Activated T-cell treated with anti-CD3 and anti-CD28 coated beads for 48 hours (primary cell): ENCODE results near the gene SH2D2A.
A peak's percentile ranks its signal among the peaks of the same experiment; 100 is the strongest.
"Not testable (repeated sequence)": the region's sequence is repeated elsewhere in the genome, so short reads cannot be mapped to it uniquely, and the experiment has no call there.

Experiments
- DNase-seq: peaks from one replicate; pipeline ENCODE4 v3.0.0-alpha.2; 2020; ENCODE audit warnings: low read depth

Gene SH2D2A

DNA sequence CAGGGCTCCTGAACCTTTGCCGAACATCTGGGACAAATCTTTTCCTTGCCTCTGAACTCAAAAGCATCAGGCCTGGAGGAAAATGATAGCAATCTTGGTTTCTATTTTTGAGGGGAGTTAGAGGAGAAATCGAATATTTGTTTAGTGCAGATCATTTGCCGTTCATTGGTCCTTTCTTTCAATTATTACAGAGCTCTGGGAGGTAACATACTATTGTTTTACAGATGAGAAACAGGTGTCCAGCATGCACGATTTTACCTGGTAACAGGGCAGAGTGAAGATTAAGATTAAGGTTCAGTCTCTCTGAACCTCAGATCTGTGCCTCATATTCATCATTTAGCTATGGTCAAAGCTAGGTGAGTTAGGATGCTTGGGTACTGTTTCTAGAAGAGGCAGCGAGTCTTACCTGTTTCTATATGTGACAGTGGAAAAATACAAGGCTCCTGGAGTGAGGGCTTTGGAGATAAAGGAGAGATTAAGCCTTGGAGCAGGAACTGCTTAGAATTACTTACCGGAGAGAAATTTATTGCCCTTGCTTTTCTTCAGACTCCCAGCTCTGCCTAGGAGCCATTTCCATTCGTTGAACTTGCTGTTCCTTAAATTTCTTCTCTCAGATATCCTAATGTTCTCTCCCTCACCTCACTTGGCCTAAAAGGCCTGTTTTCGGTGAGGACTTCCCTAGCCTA, 47.9 kb downstream of the SH2D2A start:
- no peak for DNase-seq

DNA sequence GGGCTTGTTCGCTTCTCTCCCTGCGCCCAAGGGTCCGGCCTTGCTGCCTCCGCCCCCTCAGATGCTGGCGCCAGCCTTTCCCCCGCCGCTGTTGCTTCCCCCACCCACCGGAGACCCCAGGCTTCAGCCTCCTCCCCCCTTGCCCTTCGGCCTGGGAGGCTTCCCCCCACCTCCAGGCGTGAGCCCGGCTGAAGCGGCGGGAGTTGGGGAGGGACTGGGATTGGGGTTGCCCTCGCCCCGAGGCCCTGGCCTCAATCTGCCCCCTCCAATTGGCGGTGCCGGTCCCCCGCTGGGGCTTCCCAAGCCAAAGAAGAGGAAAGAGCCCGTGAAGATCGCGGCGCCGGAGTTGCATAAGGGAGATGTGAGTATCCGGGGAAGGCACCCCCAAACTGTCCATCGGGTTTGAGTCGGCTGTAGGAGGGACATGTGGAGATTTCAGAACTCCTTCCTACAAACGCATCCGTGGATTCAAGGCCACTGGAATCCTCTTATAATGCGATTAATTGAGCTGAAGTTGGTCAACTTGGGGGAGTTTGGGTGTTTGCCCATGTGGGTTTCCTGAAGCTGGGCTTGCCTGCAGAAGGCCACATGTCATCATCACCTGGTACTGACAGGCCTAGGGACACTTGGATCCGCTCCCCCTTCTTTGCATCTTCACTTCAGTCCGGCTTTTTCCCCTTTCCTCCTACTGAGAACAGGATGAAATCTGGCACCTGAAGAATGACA, 48.6 kb downstream of the SH2D2A start:
- DNase-seq = no peak

DNA sequence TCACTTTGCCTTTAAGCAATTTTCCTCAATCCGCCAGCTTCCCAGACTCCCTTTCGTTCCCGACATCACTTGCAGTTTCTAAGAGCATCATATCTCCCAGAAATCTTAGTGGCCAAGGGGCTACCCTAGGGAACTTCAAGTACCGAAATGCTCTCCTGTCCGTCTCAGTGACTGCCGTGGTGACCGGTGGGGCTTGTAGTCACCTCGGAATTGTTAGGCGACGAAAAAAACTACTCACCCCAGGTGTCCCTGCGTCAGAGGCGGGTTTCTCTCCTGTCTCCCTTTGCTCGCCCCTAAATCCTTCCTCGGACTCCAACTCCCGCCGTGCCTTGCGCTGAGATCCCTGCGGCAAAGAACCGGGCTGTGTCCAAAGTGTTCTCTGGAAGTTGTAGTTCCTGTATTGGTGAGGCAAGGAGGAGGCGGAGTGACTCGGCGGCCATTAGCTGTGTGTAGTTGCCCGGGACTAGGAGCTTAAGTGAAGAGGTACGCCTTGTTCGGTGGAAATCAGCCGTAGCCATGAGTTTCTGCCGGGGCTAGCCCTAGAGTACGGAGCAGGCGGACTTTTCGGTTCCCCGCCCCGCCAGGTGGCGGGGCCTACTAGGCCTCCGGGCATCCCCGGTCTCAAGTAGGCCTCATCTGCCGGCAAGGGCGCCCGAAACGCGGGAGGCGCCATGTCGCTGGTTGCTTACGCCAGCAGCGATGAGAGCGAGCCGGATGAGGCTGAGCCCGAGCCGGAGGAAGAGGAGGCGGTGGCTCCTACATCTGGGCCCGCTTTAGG, 49.4 kb downstream of the SH2D2A start, which contains the start of gene PRCC:
PRCC (plus strand) TSS at position 435 of the 778 bp plus-strand sequence; CDS start at position 672, 237 bp downstream.
- peak; percentile 93 for DNase-seq

DNA sequence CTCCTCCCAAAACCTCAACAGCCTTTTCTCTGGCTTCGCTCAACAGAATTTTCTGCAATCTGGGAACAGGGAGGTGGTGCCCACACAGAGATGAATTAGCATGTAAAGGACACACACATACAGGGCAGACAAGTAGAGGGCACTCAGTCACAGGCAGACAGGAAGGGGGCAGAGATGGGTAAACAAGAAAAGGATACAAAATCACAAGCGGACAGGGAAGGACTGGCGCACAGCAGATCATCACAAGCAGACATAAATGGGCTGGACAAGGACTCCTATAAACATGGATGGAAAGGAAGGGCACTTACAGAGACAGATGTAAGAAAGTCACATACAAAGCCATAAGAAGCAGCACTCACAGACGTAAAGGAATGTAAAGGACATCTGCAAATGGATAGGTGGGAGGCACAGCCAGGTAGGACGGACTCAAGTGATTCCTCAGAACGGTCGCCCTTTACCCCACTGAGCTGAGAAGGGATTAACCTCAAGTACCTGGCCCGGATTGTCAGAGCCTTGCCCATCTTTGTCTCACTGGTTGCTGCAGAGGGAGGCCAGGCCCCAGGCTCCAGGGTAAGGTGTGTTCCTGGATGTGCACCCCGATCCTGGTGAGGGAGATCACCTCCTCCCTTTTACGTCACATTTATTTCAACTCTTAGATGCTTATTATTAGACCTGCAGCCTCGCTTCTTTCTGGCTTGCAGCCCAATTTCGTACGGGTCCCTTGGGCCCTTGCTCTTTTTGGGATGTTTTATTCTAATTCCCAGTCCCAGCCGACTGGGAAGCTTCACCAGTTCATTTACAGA, 50.1 kb downstream of the SH2D2A start:
- DNase-seq = no peak

DNA sequence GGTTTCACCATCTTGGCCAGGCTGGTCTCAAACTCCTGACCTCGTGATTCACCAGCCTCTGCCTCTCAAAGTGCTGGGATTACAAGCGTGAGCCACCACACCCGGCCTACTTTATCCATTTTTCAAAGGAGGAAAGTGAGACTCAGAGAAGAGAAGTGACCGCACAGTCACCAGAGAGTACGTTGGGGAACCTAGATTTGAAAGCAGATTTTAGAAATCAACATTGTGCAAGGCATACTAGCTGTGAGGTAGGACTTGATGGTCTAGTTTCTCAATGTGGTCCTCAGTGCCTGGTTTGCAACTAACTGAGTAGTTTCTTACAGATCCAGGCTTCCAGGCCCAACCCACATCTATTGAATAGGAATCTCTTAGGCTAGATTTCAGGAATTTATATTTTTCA, 51.0 kb downstream of the SH2D2A start:
- DNase-seq = no peak

DNA sequence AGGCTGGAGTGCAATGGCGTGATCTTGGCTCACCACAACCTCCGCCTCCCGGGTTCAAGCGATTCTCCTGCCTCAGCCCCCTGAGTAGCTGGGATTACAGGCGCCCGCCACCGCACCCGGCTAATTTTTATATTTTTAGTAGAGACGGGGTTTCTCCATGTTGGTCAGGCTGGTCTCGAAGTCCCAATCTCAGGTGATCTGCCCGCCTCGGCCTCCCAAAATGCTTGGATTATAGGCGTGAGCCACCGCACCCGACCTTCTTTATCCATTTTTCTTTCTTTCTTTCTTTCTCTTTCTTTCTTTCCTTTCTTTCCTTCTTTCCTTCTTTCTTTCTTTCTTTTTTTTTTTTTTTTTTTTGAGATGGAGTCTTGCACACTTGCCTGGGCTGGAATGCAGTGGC, 51.5 kb downstream of the SH2D2A start:
- DNase-seq = not testable (repeated sequence)

DNA sequence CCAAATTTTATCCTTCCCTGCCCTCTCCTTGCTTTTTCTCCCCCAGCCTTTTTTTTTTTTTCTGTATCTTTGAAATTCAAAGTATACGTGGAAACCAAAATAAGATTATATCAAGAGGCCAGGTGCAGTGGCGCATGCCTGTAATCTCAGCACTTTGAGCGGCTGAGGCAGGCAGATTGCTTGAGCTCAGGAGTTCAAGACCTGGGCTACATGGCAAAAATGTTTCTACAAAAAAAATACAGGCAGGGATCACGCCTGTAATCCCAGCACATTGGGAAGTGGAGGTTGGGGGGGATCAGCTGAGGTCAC, 55.9 kb downstream of the SH2D2A start:
- no peak for DNase-seq

DNA sequence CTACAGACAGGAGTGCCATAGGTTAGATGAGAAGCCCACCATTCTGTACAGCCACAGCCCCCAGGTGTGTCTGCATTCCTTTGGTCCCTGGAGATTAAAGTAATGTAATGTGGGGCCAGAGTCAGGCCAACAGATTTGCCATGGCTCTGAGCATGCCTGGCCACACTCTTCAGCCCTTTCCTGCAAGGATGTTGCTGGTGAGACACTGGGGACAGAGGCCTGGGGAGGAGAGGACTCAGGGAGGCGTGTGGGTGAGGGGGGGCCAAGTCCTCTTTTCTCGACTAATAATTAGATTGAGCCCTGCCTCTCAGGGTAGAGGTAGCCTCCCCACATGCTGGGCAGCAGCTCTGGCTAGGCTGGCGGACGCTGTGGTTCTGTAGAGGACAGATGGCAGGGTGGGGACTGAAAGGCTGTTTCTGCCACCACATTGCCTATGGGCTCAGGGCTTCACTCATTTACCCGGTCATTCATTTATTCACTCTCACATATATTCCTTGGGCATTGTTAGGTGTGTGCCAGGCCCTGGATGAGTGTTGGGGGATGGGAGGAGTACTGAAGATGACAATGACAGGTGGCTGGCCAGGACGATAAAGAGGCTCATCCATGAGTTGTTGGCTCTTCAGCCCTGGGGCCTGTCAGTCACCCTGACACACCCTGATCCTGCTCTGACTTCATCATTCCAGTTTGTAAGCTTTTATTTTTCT, 56.4 kb downstream of the SH2D2A start:
- DNase-seq = no peak

DNA sequence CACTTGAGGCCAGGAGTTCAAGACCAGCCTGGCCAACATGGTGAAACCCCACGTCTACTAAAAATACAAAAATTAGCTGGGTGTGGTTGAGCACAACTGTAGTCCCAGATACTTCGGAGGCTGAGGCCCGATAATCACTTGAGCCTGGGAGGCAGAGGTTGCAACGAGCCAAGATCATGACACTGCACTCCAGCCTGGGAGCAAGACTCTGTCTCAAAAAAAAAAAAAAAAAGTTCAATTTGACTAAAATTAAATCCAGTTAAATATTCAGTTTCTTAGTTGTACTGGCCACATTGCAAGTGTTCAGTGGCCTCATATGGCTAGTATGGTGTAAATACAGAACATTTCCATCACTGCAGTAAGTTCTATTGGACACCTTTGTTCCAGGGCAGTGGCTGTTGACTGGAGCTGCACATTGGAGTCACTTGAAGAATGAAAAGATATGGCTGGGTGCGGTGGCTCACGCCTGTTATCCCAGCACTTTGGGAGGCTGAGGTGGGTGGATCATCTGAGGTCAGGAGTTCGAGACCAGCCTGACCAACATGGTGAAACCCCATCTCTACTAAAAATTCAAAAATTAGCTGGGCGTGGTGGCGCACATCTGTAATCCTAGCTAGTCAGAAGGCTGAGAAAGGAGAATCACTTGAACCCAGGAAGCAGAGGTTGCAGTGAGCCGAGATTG, 58.9 kb downstream of the SH2D2A start:
- DNase-seq = not testable (repeated sequence)

DNA sequence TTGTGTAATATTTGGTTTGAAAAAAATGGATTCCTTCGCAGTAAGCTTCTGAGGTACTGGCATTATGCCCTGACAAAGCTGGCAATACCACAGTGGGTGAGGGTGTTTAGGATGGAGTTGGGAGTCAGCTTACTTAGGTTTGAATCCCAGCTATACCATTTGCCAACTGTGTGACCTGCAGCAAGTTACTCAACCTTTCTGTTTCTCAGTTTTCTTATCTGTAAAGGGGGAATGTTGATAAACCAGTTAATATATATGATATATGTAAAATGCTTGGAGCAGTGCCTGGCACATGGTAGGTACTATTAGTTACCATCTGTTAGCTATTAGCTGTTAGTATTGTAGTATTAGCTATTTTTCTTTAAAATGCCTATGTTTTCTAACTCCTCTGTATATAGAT, 60.3 kb downstream of the SH2D2A start:
- DNase-seq = no peak
